Measurements from ENCODE around the gene RHBDF1.
"Not testable (repeated sequence)": the region's sequence is repeated elsewhere in the genome, so short reads cannot be mapped to it uniquely, and the experiment has no call there.

The RHBDF1 gene

GRCh38 chr16:42691-43090 is 29.7 kb downstream of the RHBDF1 start:
- H3K27me3 ChIP-seq (replicated peaks) = no peaks in the 10 kb centered on the region
- no peak for TF ChIP-seq CTCF (IDR thresholded peaks at IDR 0.05; ENCODE audit: low read depth, low read length, missing control alignments)
- peaks cover 13% of the 10 kb centered on the region for H3K36me3 ChIP-seq (replicated peaks)
- no peak overlapping the region for H3K27ac ChIP-seq
- in situ Hi-C loops (cut with HindIII; ENCODE audit: low pct_ligation_motif_present, low sequenced_read_pairs) = no loop called here
- no peak for DNase-seq
- no peak overlapping the region for H3K4me3 ChIP-seq (ENCODE audit: low read depth, low read length)

GRCh38 chr16:42069-42457 is 30.4 kb downstream of the RHBDF1 start:
- no peak overlapping the region for H3K27ac ChIP-seq
- in situ Hi-C loops (cut with HindIII; ENCODE audit: low pct_ligation_motif_present, low sequenced_read_pairs) = no loop called here
- H3K4me3 ChIP-seq (ENCODE audit: low read depth, low read length) = no peak overlapping the region
- no peak for DNase-seq
- no peak for TF ChIP-seq CTCF (IDR thresholded peaks at IDR 0.05; ENCODE audit: low read depth, low read length, missing control alignments)
- peaks cover 13% of the 10 kb centered on the region for H3K36me3 ChIP-seq (replicated peaks)
- H3K27me3 ChIP-seq (replicated peaks) = no peaks in the 10 kb centered on the region

- Histone ChIP-seq H3K4me3 (ENCODE audit: low read depth, low read length) (no peak overlapping the region), H3K27ac (no peak overlapping the region), H3K36me3 (replicated peaks) (peaks cover 13% of the 10 kb centered on the region), H3K27me3 (replicated peaks) (no peaks in the 10 kb centered on the region)
- in situ Hi-C loops (cut with HindIII; ENCODE audit: low pct_ligation_motif_present, low sequenced_read_pairs) = no loop called here
- TF ChIP-seq CTCF (IDR thresholded peaks at IDR 0.05; ENCODE audit: low read depth, low read length, missing control alignments) = no peak
- no peak for DNase-seq
Measured at GRCh38 chr16:41439-42068, 30.9 kb downstream of the RHBDF1 start.

GRCh38 chr16:38941-39892 is 33.2 kb downstream of the RHBDF1 start:
- TF ChIP-seq CTCF (IDR thresholded peaks at IDR 0.05; ENCODE audit: low read depth, low read length, missing control alignments) = no peak
- no peak overlapping the region for H3K27ac ChIP-seq
- DNase-seq = no peak
- peaks cover 3% of the 10 kb centered on the region for H3K36me3 ChIP-seq (replicated peaks)
- no peak overlapping the region for H3K4me3 ChIP-seq (ENCODE audit: low read depth, low read length)
- H3K27me3 ChIP-seq (replicated peaks) = no peaks in the 10 kb centered on the region
- in situ Hi-C loops (cut with HindIII; ENCODE audit: low pct_ligation_motif_present, low sequenced_read_pairs) = no loop called here

- H3K36me3 ChIP-seq (replicated peaks); H3K27ac ChIP-seq; H3K4me3 ChIP-seq (ENCODE audit: low read depth, low read length); H3K27me3 ChIP-seq (replicated peaks); DNase-seq; in situ Hi-C loops (cut with HindIII; ENCODE audit: low pct_ligation_motif_present, low sequenced_read_pairs): not testable (repeated sequence)
Measured at GRCh38 chr16:38206-38605, 34.2 kb downstream of the RHBDF1 start.

GRCh38 chr16:37511-37910 is 34.9 kb downstream of the RHBDF1 start:
- no peak for DNase-seq
- no peak overlapping the region for H3K4me3 ChIP-seq (ENCODE audit: low read depth, low read length)
- no peaks in the 10 kb centered on the region for H3K27me3 ChIP-seq (replicated peaks)
- H3K27ac ChIP-seq = no peak overlapping the region
- H3K36me3 ChIP-seq (replicated peaks) = no peaks in the 10 kb centered on the region
- in situ Hi-C loops (cut with HindIII; ENCODE audit: low pct_ligation_motif_present, low sequenced_read_pairs) = no loop called here
- no peak for TF ChIP-seq CTCF (IDR thresholded peaks at IDR 0.05; ENCODE audit: low read depth, low read length, missing control alignments)

Measured in brain microvascular endothelial cell (primary cell).